Psoas muscle (tissue), 8 donors: ENCODE results near the gene YWHAG. TPM values are rescaled to one million over a fixed set of nuclear protein-coding genes. Genes with fewer than 3 reads are reported as not detected.

Source experiments
- ATAC-seq, 4 donors: fragments of 200-7000 bp; cut with Tn5 transposase; one replicate each; pipeline ENCODE4 v1.9.1; 2020; ENCODE audit warnings: moderate library complexity in 3 of 4, mild to moderate bottlenecking in 2 of 4
- DNase-seq, 2 donors: peaks; one replicate each; pipeline ENCODE4 v3.0.0-alpha.2; 2020
- H3K27ac ChIP-seq: fragments of 200-600 bp; one replicate; pipeline ENCODE4 v1.8.0; 2022
- H3K27me3 ChIP-seq, 3 donors: fragments of 200-600 bp in 1 of 3; one replicate each; pipeline versions ENCODE4 v1.6.1 to v1.8.0; 2013 to 2022; ENCODE audit warnings: low read length in 2 of 3, mild to moderate bottlenecking in 2 of 3, moderate library complexity in 1 of 3; ENCODE audit not compliant: insufficient read depth in 3 of 3
- H3K36me3 ChIP-seq, 2 donors: fragments of 200-600 bp in 1 of 2; one replicate each; pipeline versions ENCODE4 v1.6.1 to v1.8.0; 2013 to 2022; ENCODE audit warnings: low read depth in 1 of 2, mild to moderate bottlenecking in 1 of 2, moderate library complexity in 1 of 2; ENCODE audit not compliant: insufficient read depth in 1 of 2
- H3K4me1 ChIP-seq: fragments of 200-600 bp; one replicate; pipeline ENCODE4 v1.8.0; 2022
- H3K4me3 ChIP-seq: fragments of 200-600 bp; one replicate; pipeline ENCODE4 v1.8.0; 2022; ENCODE audit warnings: mild to moderate bottlenecking
- H3K9me3 ChIP-seq: fragments of 200-600 bp; one replicate; pipeline ENCODE4 v1.8.0; 2022
- WGBS, 3 donors: extraction: QIAGEN DNeasy Blood & Tissue Kit; methylation state at CpG; one replicate each; pipeline versions ENCODE4 v1.1.6 to v1.1.7; 2013; 5-methylcytosine and 5-hydroxymethylcytosine counted together
- intact Hi-C, 2 donors: fragments of 100-400 bp; cut with DNase I; formaldehyde crosslinking; loops; one replicate each; pipeline versions ENCODE4 v1.11.0 to v1.14.2; 2022
- polyA plus RNA-seq, 3 donors: library from polyadenylated mRNA; stranded (reverse); fragments of 200-250 nt; gene quantifications; one replicate each; pipeline ENCODE4 v1.2.3, GENCODE V29; 2013
- total RNA-seq, 4 donors: library from RNA; stranded (reverse); fragmentation: NEBNext Ultra II Directional in 2 of 4; extraction: Animal tissue kit (Norgen Biotek cat#: 25700) in 2 of 4; gene quantifications; one replicate each; pipeline versions ENCODE4 v1.2.1 to v1.2.4, GENCODE V29; 2021 to 2023
- TF ChIP-seq, protein P1 (sequence below): fragments of 200-600 bp; IDR thresholded peaks from one replicate; pipeline ENCODE4 v1.8.0; 2022; ENCODE audit warnings: antibody characterized with exemption
- donor health status: healthy with polysubstance abuse.
- donor health status: DM: no; HTN: no; CAD: no; lungs with moderate emphysema.
- donor health status: Bipolar disorder and iron deficiency.
- donor health status: healthy.
- donor health status: DM: yes; HTN: yes; CAD: no.
- donor health status: DM: no; HTN: no; CAD: no.
- donor health status: DM: no; HTN: no; CAD: no.
- donor health status: DM: yes; HTN: yes; CAD: no.

The YWHAG gene
- total and polyA plus RNA-seq, 7 donors: 204 to 523 (median 398) TPM

DNA sequence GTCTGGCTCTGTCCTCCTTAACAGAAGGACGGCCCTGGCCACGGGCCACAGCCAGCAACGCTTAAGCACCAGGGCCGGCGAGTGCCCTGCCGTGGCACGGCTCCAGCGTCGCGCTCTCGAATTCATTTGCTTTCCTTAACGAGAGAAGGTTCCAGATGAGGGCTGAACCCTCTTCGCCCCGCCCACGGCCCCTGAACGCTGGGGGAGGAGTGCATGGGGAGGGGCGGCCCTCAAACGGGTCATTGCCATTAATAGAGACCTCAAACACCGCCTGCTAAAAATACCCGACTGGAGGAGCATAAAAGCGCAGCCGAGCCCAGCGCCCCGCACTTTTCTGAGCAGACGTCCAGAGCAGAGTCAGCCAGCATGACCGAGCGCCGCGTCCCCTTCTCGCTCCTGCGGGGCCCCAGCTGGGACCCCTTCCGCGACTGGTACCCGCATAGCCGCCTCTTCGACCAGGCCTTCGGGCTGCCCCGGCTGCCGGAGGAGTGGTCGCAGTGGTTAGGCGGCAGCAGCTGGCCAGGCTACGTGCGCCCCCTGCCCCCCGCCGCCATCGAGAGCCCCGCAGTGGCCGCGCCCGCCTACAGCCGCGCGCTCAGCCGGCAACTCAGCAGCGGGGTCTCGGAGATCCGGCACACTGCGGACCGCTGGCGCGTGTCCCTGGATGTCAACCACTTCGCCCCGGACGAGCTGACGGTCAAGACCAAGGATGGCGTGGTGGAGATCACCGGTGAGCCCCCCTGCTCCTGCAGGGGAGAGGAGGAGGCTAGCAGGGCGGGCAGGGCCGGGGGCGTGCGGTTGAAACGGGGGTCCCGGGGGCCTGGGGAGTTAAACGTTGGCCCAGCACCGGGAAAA is 56.2 kb downstream of the YWHAG start, which contains the start of gene HSPB1:
TSS of gene HSPB1 (plus strand) at position 327 of the 855 bp plus-strand sequence. CDS start at position 367, 40 bp downstream.
- Histone ChIP-seq H3K9me3 (no peaks in the 10 kb centered on the region), H3K4me3 (peak within 1 kb of the TSS; percentile 96), H3K27me3 (no peaks in the 10 kb centered on the region), H3K36me3 (peaks cover 0 to 16% of the 10 kb centered on the region in 2 donors), H3K27ac (peak within 1 kb of the TSS; percentile 98), H3K4me1 (peaks cover 43% of the 10 kb centered on the region)
- WGBS, 3 donors: 0 to 1% (median 1%) methylated on average over 66 to 75 of the region's 75 CpGs
- ATAC-seq (peak; percentile 62 to 72 (median 66)), DNase-seq (peak; percentile 96 to 98)
- intact Hi-C loops: no loop called here
- TF ChIP-seq, protein P1, sequence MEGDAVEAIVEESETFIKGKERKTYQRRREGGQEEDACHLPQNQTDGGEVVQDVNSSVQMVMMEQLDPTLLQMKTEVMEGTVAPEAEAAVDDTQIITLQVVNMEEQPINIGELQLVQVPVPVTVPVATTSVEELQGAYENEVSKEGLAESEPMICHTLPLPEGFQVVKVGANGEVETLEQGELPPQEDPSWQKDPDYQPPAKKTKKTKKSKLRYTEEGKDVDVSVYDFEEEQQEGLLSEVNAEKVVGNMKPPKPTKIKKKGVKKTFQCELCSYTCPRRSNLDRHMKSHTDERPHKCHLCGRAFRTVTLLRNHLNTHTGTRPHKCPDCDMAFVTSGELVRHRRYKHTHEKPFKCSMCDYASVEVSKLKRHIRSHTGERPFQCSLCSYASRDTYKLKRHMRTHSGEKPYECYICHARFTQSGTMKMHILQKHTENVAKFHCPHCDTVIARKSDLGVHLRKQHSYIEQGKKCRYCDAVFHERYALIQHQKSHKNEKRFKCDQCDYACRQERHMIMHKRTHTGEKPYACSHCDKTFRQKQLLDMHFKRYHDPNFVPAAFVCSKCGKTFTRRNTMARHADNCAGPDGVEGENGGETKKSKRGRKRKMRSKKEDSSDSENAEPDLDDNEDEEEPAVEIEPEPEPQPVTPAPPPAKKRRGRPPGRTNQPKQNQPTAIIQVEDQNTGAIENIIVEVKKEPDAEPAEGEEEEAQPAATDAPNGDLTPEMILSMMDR: no peak

DNA sequence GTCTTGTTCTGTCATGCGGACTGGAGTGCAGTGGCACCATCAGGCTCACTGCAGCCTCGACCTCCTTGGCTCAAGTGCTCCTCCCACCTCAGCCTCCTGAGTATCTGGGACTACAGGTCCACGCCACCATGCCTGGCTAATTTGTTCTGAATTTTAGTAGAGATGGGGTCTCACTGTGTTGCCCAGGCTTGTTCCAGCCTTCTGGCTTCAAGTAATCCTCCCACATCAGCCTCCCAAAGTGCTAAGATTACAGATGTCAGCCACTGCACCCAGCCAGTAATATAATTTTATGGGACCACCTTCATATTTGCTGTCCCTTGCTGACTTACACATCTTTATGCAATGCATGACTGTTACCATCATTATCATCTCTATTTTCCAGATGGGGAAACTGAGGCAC is 57.8 kb downstream of the YWHAG start:
- TF ChIP-seq, protein P1: no peak
- Histone ChIP-seq H3K27me3 (no peaks in the 10 kb centered on the region), H3K4me1 (peaks cover 42% of the 10 kb centered on the region), H3K4me3 (no peak overlapping the region), H3K9me3 (no peaks in the 10 kb centered on the region), H3K36me3 (peaks cover 0 to 16% of the 10 kb centered on the region in 2 donors), H3K27ac (peak overlapping the region; percentile 98)
- DNase-seq: no peak
- 92 to 98% (median 94%) methylated on average over 3 of the region's 3 CpGs for WGBS, 3 donors
- ATAC-seq: no peak
- intact Hi-C loops: no loop called here

DNA sequence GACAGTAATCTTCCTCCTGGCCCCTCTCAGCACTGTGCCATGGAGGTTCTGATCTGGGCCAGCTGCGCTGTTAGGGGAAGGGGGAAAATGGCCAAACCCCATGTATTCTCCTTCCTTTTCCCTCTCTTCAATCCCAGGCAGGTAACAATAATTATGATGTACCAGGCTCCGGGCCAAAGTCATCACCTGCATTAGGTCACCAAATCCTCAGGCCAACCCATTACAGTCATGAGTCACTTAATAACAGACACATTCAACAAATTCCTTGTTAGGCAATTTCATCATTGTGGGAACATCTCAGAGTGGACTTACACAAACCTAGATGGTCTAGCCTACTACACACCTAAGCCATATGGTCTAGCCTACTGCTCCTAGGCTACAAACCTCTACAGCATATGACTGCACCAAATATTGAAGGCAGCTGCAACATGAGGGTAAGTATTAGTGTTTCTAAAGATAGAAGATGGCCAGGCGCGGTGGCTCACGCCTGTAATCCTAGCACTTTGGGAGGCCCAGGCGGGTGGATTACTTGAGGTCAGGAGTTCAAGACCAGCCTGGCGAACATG is 58.5 kb downstream of the YWHAG start:
- Histone ChIP-seq H3K9me3 (no peaks in the 10 kb centered on the region), H3K4me3 (no peak overlapping the region), H3K4me1 (peaks cover 49% of the 10 kb centered on the region), H3K27me3 (no peaks in the 10 kb centered on the region), H3K27ac (peak overlapping the region; percentile 98), H3K36me3 (peaks cover 0 to 16% of the 10 kb centered on the region in 2 donors)
- 40 to 52% (median 49%) methylated on average over 7 of the region's 7 CpGs for WGBS, 3 donors
- no peak for DNase-seq
- peak in 2 of 4 donors; percentile 4 to 15 for ATAC-seq
- TF ChIP-seq, protein P1: no peak
- intact Hi-C loops: no loop called here

DNA sequence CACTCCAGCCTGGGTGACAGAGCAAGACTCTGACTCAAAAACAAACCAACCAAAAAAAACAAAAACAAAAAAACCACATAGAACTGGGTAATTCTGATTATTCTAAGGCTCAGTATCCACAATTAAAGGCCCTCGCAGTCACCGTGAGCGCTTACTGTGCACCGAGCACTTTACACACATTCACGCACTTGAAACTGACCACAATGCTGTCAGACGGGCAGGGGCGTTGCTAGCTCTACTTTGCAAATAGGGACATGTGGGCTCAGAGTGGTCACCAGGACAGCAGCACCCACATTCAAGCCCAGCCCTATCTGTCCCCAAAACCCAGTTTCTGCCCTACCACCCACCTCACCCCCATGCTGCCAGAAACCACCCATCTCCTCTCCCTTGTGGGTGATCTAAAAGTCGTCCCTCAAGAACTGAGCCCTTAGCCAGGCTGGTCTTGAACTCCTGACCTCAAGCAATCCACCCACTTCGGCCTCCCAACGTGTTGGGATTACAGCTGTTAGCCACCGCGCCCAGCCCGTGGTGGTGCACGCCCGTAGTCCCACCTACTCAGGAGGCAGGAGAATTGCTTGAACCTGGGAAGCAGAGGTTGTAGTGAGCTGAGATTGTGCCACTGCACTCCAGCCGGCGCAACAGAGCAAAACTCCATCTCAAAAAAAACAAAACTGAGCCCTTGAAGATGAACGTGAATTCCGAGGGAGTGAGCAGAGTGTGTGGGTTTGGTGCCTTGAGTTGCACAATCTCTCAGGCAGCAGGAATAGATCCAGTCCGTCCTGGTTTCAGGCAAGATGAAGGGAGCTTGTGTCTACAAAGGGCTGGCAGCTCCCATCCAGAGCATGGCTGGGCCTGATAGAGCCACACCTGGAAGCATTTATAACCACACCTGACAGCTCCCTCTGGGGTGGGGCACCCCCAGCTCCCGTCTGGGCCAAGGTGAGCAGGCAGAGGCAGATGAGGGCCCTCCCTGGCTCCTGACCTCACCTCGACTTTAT is 61.7 kb downstream of the YWHAG start:
- H3K27ac ChIP-seq: peak overlapping the region; percentile 98
- peak; percentile 12 to 32 (median 26) for ATAC-seq
- 55 to 69% (median 57%) methylated on average over 22 of the region's 22 CpGs for WGBS, 3 donors
- peaks cover 67% of the 10 kb centered on the region for H3K4me1 ChIP-seq
- intact Hi-C loops: no loop called here
- no peaks in the 10 kb centered on the region for H3K9me3 ChIP-seq
- TF ChIP-seq, protein P1: no peak
- DNase-seq: peak in 1 of 2 donors; percentile 47
- no peak overlapping the region for H3K4me3 ChIP-seq
- no peaks in the 10 kb centered on the region for H3K27me3 ChIP-seq
- H3K36me3 ChIP-seq: no peaks in the 10 kb centered on the region
